Nephron (organoid): ENCODE results near the gene USP17L20.
"Not testable (repeated sequence)": the region's sequence is repeated elsewhere in the genome, so short reads cannot be mapped to it uniquely, and the experiment has no call there.

ENCODE experiments used
- H3K27ac Mint-ChIP-seq, 3 experiments: 2 replicates each; pipeline ENCODE4 v1.8.0; 2020; ENCODE audit warnings: mixed read lengths in 3 of 3, mild to moderate bottlenecking in 2 of 3, moderate library complexity in 1 of 3
- H3K27me3 Mint-ChIP-seq: 2 replicates; pipeline ENCODE4 v1.8.0; 2021; ENCODE audit warnings: low read depth, mild to moderate bottlenecking, moderate library complexity, mixed read lengths
- H3K36me3 Mint-ChIP-seq: 2 replicates; pipeline ENCODE4 v1.8.0; 2020; ENCODE audit warnings: low read depth, mixed read lengths
- H3K4me1 Mint-ChIP-seq: 2 replicates; pipeline ENCODE4 v1.8.0; 2020; ENCODE audit warnings: mixed read lengths
- H3K4me3 Mint-ChIP-seq, 3 experiments: 2 replicates each; pipeline ENCODE4 v1.8.0; 2020; ENCODE audit warnings: mild to moderate bottlenecking in 3 of 3, mixed read lengths in 3 of 3, moderate library complexity in 2 of 3
- H3K9me3 Mint-ChIP-seq: 2 replicates; pipeline ENCODE4 v1.8.0; 2020; ENCODE audit warnings: mixed read lengths

The USP17L20 gene, protein sequence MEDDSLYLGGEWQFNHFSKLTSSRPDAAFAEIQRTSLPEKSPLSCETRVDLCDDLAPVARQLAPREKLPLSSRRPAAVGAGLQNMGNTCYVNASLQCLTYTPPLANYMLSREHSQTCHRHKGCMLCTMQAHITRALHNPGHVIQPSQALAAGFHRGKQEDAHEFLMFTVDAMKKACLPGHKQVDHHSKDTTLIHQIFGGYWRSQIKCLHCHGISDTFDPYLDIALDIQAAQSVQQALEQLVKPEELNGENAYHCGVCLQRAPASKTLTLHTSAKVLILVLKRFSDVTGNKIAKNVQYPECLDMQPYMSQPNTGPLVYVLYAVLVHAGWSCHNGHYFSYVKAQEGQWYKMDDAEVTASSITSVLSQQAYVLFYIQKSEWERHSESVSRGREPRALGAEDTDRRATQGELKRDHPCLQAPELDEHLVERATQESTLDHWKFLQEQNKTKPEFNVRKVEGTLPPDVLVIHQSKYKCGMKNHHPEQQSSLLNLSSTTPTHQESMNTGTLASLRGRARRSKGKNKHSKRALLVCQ

DNA sequence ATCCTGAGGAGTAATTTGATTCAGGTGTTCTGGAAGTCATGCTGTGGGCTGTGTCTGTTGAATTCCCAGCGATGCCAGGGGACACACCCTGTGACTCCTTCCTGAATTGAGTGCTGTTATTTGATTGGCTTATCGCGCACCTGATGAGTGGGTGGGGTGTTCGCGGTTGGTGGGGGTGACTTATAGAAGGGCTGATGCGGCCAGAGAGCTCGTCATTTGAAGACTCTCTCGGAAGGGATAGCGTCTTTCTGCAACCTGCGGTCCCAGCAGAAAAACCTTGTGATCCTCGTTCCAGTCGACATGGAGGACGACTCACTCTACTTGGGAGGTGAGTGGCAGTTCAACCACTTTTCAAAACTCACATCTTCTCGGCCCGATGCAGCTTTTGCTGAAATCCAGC, at the start of gene USP17L20:
Gene USP17L20 (plus strand): TSS at position 301 of the 400 bp plus-strand sequence. CDS start 0 bp downstream, at position 301.
- H3K9me3 Mint-ChIP-seq, H3K4me1 Mint-ChIP-seq, H3K27ac Mint-ChIP-seq, H3K27me3 Mint-ChIP-seq, H3K36me3 Mint-ChIP-seq, H3K4me3 Mint-ChIP-seq: not testable (repeated sequence)

DNA sequence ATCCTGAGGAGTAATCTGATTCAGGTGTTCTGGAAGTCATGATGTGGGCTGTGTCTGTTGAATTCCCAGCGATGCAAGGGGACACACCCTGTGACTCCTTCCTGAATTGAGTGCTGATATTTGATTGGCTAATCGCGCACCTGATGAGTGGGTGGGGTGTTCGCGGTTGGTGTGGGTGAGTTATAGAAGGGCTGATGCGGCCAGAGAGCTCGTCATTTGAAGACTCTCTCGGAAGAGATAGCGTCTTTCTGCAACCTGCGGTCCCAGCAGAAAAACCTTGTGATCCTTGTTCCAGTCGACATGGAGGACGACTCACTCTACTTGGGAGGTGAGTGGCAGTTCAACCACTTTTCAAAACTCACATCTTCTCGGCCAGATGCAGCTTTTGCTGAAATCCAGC, 47.6 kb upstream of the USP17L20 start, which contains the start of gene USP17L10:
Gene USP17L10 (plus strand): TSS at position 301 of the 400 bp plus-strand sequence. CDS start 0 bp downstream, at position 301.
- H3K27me3 Mint-ChIP-seq, H3K4me1 Mint-ChIP-seq, H3K36me3 Mint-ChIP-seq, H3K4me3 Mint-ChIP-seq, H3K9me3 Mint-ChIP-seq, H3K27ac Mint-ChIP-seq: not testable (repeated sequence)

GRCh38 chr4:9214701-9215100, 43.2 kb upstream of the USP17L20 start:
- H3K27me3 Mint-ChIP-seq, H3K9me3 Mint-ChIP-seq, H3K4me3 Mint-ChIP-seq, H3K27ac Mint-ChIP-seq, H3K36me3 Mint-ChIP-seq, H3K4me1 Mint-ChIP-seq: not testable (repeated sequence)

DNA sequence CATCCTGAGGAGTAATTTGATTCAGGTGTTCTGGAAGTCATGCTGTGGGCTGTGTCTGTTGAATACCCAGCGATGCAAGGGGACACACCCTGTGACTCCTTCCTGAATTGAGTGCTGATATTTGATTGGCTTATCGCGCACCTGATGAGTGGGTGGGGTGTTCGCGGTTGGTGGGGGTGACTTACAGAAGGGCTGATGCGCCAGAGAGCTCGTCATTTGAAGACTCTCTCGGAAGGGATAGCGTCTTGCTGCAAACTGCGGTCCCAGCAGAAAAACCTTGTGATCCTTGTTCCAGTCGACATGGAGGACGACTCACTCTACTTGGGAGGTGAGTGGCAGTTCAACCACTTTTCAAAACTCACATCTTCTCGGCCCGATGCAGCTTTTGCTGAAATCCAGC, 42.8 kb upstream of the USP17L20 start, which contains the start of gene USP17L11:
Gene USP17L11 (plus strand): TSS at position 301 of the 400 bp plus-strand sequence. CDS start 0 bp downstream, at position 301.
- H3K27ac Mint-ChIP-seq, H3K27me3 Mint-ChIP-seq, H3K4me1 Mint-ChIP-seq, H3K9me3 Mint-ChIP-seq, H3K4me3 Mint-ChIP-seq, H3K36me3 Mint-ChIP-seq: not testable (repeated sequence)

DNA sequence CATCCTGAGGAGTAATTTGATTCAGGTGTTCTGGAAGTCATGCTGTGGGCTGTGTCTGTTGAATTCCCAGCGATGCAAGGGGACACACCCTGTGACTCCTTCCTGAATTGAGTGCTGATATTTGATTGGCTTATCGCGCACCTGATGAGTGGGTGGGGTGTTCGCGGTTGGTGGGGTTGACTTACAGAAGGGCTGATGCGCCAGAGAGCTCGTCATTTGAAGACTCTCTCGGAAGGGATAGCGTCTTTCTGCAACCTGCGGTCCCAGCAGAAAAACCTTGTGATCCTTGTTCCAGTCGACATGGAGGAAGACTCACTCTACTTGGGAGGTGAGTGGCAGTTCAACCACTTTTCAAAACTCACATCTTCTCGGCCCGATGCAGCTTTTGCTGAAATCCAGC, 38.1 kb upstream of the USP17L20 start, which contains the start of gene USP17L12:
Gene USP17L12 (plus strand): TSS at position 301 of the 400 bp plus-strand sequence. CDS start 0 bp downstream, at position 301.
- not testable (repeated sequence) for H3K9me3 Mint-ChIP-seq, H3K36me3 Mint-ChIP-seq, H3K27me3 Mint-ChIP-seq, H3K4me1 Mint-ChIP-seq, H3K27ac Mint-ChIP-seq, H3K4me3 Mint-ChIP-seq

GRCh38 chr4:9224596-9224995, 33.3 kb upstream of the USP17L20 start, which contains the start of gene USP17L13:
USP17L13 (plus strand) TSS chr4:9224896; CDS start chr4:9224896, 0 bp downstream.
- H3K27ac Mint-ChIP-seq, H3K36me3 Mint-ChIP-seq, H3K4me1 Mint-ChIP-seq, H3K4me3 Mint-ChIP-seq, H3K27me3 Mint-ChIP-seq, H3K9me3 Mint-ChIP-seq: not testable (repeated sequence)

DNA sequence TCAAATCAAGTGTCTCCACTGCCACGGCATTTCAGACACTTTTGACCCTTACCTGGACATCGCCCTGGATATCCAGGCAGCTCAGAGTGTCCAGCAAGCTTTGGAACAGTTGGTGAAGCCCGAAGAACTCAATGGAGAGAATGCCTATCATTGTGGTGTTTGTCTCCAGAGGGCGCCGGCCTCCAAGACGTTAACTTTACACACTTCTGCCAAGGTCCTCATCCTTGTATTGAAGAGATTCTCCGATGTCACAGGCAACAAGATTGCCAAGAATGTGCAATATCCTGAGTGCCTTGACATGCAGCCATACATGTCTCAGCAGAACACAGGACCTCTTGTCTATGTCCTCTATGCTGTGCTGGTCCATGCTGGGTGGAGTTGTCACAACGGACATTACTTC, 27.7 kb upstream of the USP17L20 start:
- H3K36me3 Mint-ChIP-seq, H3K9me3 Mint-ChIP-seq, H3K27ac Mint-ChIP-seq, H3K4me3 Mint-ChIP-seq, H3K4me1 Mint-ChIP-seq, H3K27me3 Mint-ChIP-seq: not testable (repeated sequence)

DNA sequence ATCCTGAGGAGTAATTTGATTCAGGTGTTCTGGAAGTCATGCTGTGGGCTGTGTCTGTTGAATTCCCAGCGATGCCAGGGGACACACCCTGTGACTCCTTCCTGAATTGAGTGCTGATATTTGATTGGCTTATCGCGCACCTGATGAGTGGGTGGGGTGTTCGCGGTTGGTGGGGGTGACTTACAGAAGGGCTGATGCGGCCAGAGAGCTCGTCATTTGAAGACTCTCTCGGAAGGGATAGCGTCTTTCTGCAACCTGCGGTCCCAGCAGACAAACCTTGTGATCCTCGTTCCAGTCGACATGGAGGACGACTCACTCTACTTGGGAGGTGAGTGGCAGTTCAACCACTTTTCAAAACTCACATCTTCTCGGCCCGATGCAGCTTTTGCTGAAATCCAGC, 23.8 kb upstream of the USP17L20 start, which contains the start of gene USP17L15:
Gene USP17L15 (plus strand): TSS at position 301 of the 400 bp plus-strand sequence. CDS start 0 bp downstream, at position 301.
- not testable (repeated sequence) for H3K4me1 Mint-ChIP-seq, H3K36me3 Mint-ChIP-seq, H3K27me3 Mint-ChIP-seq, H3K4me3 Mint-ChIP-seq, H3K9me3 Mint-ChIP-seq, H3K27ac Mint-ChIP-seq

DNA sequence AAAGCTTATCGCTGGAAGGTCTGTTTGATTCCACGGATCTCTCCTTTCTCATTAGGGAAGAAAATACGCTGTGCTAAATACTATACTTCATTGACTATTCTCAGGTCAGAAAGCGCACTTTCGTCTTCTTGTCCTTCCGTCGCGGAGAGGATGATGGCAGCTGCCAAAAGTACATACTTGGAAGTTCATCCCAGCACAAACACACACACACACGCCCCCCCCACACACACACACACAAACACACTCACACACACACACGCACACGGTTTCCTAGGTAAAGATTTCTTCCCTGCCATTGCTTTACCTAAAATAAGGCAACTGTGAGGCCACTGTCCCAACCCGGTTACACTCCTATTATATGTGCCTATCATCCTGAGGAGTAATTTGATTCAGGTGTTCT, 19.5 kb upstream of the USP17L20 start:
- H3K9me3 Mint-ChIP-seq, H3K4me1 Mint-ChIP-seq, H3K27me3 Mint-ChIP-seq, H3K27ac Mint-ChIP-seq, H3K36me3 Mint-ChIP-seq, H3K4me3 Mint-ChIP-seq: not testable (repeated sequence)

GRCh38 chr4:9243579-9243978, 14.3 kb upstream of the USP17L20 start, which contains the start of gene USP17L17:
USP17L17 (plus strand) TSS chr4:9243879; CDS start chr4:9243879, 0 bp downstream.
- not testable (repeated sequence) for H3K4me1 Mint-ChIP-seq, H3K4me3 Mint-ChIP-seq, H3K36me3 Mint-ChIP-seq, H3K27ac Mint-ChIP-seq, H3K27me3 Mint-ChIP-seq, H3K9me3 Mint-ChIP-seq

DNA sequence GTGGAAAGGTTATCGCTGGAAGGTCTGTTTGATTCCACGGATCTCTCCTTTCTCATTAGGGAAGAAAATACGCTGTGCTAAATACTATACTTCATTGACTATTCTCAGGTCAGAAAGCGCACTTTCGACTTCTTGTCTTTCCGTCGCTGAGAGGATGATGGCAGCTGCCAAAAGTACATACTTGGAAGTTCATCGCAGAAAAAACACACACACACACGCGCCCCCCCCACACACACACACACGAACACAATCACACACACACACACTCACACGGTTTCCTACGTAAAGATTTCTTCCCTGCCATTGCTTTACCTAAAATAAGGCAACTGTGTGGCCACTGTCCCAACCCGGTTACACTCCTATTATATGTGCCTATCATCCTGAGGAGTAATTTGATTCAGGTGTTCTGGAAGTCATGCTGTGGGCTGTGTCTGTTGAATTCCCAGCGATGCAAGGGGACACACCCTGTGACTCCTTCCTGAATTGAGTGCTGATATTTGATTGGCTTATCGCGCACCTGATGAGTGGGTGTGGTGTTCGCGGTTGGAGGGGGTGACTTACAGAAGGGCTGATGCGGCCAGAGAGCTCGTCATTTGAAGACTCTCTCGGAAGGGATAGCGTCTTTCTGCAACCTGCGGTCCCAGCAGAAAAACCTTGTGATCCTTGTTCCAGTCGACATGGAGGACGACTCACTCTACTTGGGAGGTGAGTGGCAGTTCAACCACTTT, 9.8 kb upstream of the USP17L20 start, which contains the start of gene USP17L18:
Gene USP17L18 (plus strand): TSS at position 678 of the 728 bp plus-strand sequence. CDS start 0 bp downstream, at position 678.
- H3K27me3 Mint-ChIP-seq, H3K4me1 Mint-ChIP-seq, H3K36me3 Mint-ChIP-seq, H3K27ac Mint-ChIP-seq, H3K9me3 Mint-ChIP-seq, H3K4me3 Mint-ChIP-seq: not testable (repeated sequence)

DNA sequence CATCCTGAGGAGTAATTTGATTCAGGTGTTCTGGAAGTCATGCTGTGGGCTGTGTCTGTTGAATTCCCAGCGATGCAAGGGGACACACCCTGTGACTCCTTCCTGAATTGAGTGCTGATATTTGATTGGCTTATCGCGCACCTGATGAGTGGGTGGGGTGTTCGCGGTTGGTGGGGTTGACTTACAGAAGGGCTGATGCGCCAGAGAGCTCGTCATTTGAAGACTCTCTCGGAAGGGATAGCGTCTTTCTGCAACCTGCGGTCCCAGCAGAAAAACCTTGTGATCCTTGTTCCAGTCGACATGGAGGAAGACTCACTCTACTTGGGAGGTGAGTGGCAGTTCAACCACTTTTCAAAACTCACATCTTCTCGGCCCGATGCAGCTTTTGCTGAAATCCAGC, 4.8 kb upstream of the USP17L20 start, which contains the start of gene USP17L19:
Gene USP17L19 (plus strand): TSS at position 301 of the 400 bp plus-strand sequence. CDS start 0 bp downstream, at position 301.
- H3K9me3 Mint-ChIP-seq, H3K27me3 Mint-ChIP-seq, H3K4me3 Mint-ChIP-seq, H3K4me1 Mint-ChIP-seq, H3K27ac Mint-ChIP-seq, H3K36me3 Mint-ChIP-seq: not testable (repeated sequence)

DNA sequence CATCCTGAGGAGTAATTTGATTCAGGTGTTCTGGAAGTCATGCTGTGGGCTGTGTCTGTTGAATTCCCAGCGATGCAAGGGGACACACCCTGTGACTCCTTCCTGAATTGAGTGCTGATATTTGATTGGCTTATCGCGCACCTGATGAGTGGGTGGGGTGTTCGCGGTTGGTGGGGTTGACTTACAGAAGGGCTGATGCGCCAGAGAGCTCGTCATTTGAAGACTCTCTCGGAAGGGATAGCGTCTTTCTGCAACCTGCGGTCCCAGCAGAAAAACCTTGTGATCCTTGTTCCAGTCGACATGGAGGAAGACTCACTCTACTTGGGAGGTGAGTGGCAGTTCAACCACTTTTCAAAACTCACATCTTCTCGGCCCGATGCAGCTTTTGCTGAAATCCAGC, 4.6 kb downstream of the USP17L20 start, which contains the start of gene USP17L21:
Gene USP17L21 (plus strand): TSS at position 301 of the 400 bp plus-strand sequence. CDS start 0 bp downstream, at position 301.
- not testable (repeated sequence) for H3K4me1 Mint-ChIP-seq, H3K4me3 Mint-ChIP-seq, H3K36me3 Mint-ChIP-seq, H3K27me3 Mint-ChIP-seq, H3K27ac Mint-ChIP-seq, H3K9me3 Mint-ChIP-seq

GRCh38 chr4:9267319-9267718, 9.4 kb downstream of the USP17L20 start, which contains the start of gene USP17L22:
USP17L22 (plus strand) TSS chr4:9267619; CDS start chr4:9267619, 0 bp downstream.
- not testable (repeated sequence) for H3K27ac Mint-ChIP-seq, H3K27me3 Mint-ChIP-seq

More at GRCh38 chr4:9267319-9267718, 9.4 kb downstream of the USP17L20 start, which contains the start of gene USP17L22:
- not testable (repeated sequence) for H3K4me1 Mint-ChIP-seq, H3K36me3 Mint-ChIP-seq, H3K9me3 Mint-ChIP-seq, H3K4me3 Mint-ChIP-seq
